Measurements from ENCODE around the gene COL25A1.
"Not testable (repeated sequence)": the region's sequence is repeated elsewhere in the genome, so short reads cannot be mapped to it uniquely, and the experiment has no call there.

The COL25A1 gene

GRCh38 chr4:108943371-108943770, 359.1 kb downstream of the COL25A1 start:
- no peak for DNase-seq

GRCh38 chr4:108941904-108942430, 360.5 kb downstream of the COL25A1 start:
- DNase-seq: no peak

- no peak for DNase-seq
These were observed 361.8 kb downstream of the COL25A1 start for GRCh38 chr4:108940634-108941033.

- no peak for DNase-seq
These were observed 362.3 kb downstream of the COL25A1 start for GRCh38 chr4:108940149-108940548.

GRCh38 chr4:108937066-108937465, 365.4 kb downstream of the COL25A1 start:
- DNase-seq: no peak

- DNase-seq: not testable (repeated sequence)
These were observed 368.5 kb downstream of the COL25A1 start for GRCh38 chr4:108933925-108934324.

- no peak for DNase-seq
These were observed 369.4 kb downstream of the COL25A1 start for GRCh38 chr4:108933046-108933445.

- no peak for DNase-seq
These were observed 370.5 kb downstream of the COL25A1 start for GRCh38 chr4:108931926-108932325.

GRCh38 chr4:108930186-108930585, 372.3 kb downstream of the COL25A1 start:
- no peak for DNase-seq

- no peak for DNase-seq
These were observed 375.7 kb downstream of the COL25A1 start for GRCh38 chr4:108926781-108927180.

GRCh38 chr4:108926061-108926460, 376.4 kb downstream of the COL25A1 start:
- no peak for DNase-seq

- DNase-seq: no peak
These were observed 380.3 kb downstream of the COL25A1 start for GRCh38 chr4:108922191-108922590.

- DNase-seq: no peak
These were observed 381.9 kb downstream of the COL25A1 start for GRCh38 chr4:108920395-108921087.

GRCh38 chr4:108919226-108919893, 383.1 kb downstream of the COL25A1 start:
- DNase-seq: no peak

GRCh38 chr4:108917255-108917654, 385.2 kb downstream of the COL25A1 start:
- DNase-seq: no peak

- no peak for DNase-seq
These were observed 385.8 kb downstream of the COL25A1 start for GRCh38 chr4:108916638-108917037.

- no peak for DNase-seq
These were observed 395.5 kb downstream of the COL25A1 start for GRCh38 chr4:108906866-108907367.

GRCh38 chr4:108906006-108906405, 396.5 kb downstream of the COL25A1 start:
- no peak for DNase-seq

- DNase-seq: no peak
These were observed 398.8 kb downstream of the COL25A1 start for GRCh38 chr4:108903464-108904221.

- no peak for DNase-seq
These were observed 399.7 kb downstream of the COL25A1 start for GRCh38 chr4:108902769-108903168.

GRCh38 chr4:108901291-108901690, 401.2 kb downstream of the COL25A1 start:
- DNase-seq: no peak

GRCh38 chr4:108900018-108900580, 402.4 kb downstream of the COL25A1 start:
- DNase-seq: no peak

- no peak for DNase-seq
These were observed 409.0 kb downstream of the COL25A1 start for GRCh38 chr4:108893468-108893867.
